Upper lobe of left lung (tissue), 6 donors: Measurements from ENCODE around the gene WDFY3. TPM values are rescaled to one million over a fixed set of nuclear protein-coding genes. Genes with fewer than 3 reads are reported as not detected.
A peak's percentile ranks its signal among the peaks of the same experiment; 100 is the strongest.

Experiments
- ATAC-seq, 2 donors: fragments of 200-7000 bp; cut with Tn5 transposase; one replicate each; pipeline ENCODE4 v1.9.1; 2022; ENCODE audit warnings: mild to moderate bottlenecking in 2 of 2, moderate library complexity in 2 of 2; ENCODE audit not compliant: low FRiP score in 2 of 2
- DNase-seq, 2 donors: peaks; one replicate each; pipeline ENCODE4 v3.0.0-alpha.2; 2019 to 2020
- H3K27ac ChIP-seq, 4 donors: fragments of 200-600 bp; sonication (generic); one replicate each; pipeline ENCODE4 v1.5.1; 2016 to 2019
- H3K27me3 ChIP-seq, 4 donors: fragments of 200-600 bp; sonication (generic); one replicate each; pipeline ENCODE4 v1.5.1; 2017 to 2019
- H3K36me3 ChIP-seq, 4 donors: fragments of 200-600 bp; sonication (generic); one replicate each; pipeline ENCODE4 v1.5.1; 2016 to 2019
- H3K4me1 ChIP-seq, 4 donors: fragments of 200-600 bp; sonication (generic); one replicate each; pipeline ENCODE4 v1.5.1; 2018 to 2019
- H3K4me3 ChIP-seq, 4 donors: fragments of 200-600 bp; sonication (generic); one replicate each; pipeline ENCODE4 v1.5.1; 2017 to 2019; ENCODE audit warnings: mild to moderate bottlenecking in 2 of 4, moderate library complexity in 1 of 4
- H3K9me3 ChIP-seq, 4 donors: fragments of 200-600 bp; sonication (generic); one replicate each; pipeline ENCODE4 v1.5.1; 2018 to 2019
- CTCF ChIP-seq, 6 experiments: fragments of 450-650 bp in 4 of 6; fragments of 200-600 bp in 2 of 6; sonication (generic) in 2 of 6; IDR thresholded peaks; one replicate each; pipeline ENCODE4 v1.5.1; 2016 to 2019; ENCODE audit warnings: antibody characterized with exemption in 6 of 6
- EP300 ChIP-seq, 4 donors: sonication (generic); formaldehyde crosslinking; IDR thresholded peaks; one replicate each; pipeline ENCODE4 v1.5.1; 2017; ENCODE audit warnings: antibody characterized with exemption in 4 of 4, control low read depth in 2 of 4
- POLR2A ChIP-seq, 4 donors: fragments of 450-650 bp; IDR thresholded peaks; one replicate each; pipeline ENCODE4 v1.5.1; 2016 to 2017; ENCODE audit warnings: antibody characterized with exemption in 4 of 4, mild to moderate bottlenecking in 2 of 4
- POLR2AphosphoS5 ChIP-seq, 2 donors: sonication (generic); formaldehyde crosslinking; IDR thresholded peaks; one replicate each; pipeline ENCODE4 v1.5.1; 2017; ENCODE audit warnings: antibody characterized with exemption in 2 of 2
- WGBS, 2 donors: methylation state at CpG; one replicate each; pipeline ENCODE4 v1.1.5; 2017 to 2018; 5-methylcytosine and 5-hydroxymethylcytosine counted together
- total RNA-seq, 6 donors: library from RNA; depleted of rRNA in 4 of 6; stranded (reverse); fragments of >200 nt in 4 of 6; gene quantifications; one replicate each; pipeline versions ENCODE4 v1.1.0 to v1.2.1, GENCODE V29; 2016 to 2021
- donor health status: DM: no; HTN: no; CAD: no; lungs with moderate emphysema.
- donor health status: DM: no; HTN: yes; CAD: no; lungs with severe emphysema.

Gene WDFY3, protein sequence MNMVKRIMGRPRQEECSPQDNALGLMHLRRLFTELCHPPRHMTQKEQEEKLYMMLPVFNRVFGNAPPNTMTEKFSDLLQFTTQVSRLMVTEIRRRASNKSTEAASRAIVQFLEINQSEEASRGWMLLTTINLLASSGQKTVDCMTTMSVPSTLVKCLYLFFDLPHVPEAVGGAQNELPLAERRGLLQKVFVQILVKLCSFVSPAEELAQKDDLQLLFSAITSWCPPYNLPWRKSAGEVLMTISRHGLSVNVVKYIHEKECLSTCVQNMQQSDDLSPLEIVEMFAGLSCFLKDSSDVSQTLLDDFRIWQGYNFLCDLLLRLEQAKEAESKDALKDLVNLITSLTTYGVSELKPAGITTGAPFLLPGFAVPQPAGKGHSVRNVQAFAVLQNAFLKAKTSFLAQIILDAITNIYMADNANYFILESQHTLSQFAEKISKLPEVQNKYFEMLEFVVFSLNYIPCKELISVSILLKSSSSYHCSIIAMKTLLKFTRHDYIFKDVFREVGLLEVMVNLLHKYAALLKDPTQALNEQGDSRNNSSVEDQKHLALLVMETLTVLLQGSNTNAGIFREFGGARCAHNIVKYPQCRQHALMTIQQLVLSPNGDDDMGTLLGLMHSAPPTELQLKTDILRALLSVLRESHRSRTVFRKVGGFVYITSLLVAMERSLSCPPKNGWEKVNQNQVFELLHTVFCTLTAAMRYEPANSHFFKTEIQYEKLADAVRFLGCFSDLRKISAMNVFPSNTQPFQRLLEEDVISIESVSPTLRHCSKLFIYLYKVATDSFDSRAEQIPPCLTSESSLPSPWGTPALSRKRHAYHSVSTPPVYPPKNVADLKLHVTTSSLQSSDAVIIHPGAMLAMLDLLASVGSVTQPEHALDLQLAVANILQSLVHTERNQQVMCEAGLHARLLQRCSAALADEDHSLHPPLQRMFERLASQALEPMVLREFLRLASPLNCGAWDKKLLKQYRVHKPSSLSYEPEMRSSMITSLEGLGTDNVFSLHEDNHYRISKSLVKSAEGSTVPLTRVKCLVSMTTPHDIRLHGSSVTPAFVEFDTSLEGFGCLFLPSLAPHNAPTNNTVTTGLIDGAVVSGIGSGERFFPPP (N-terminal part only)
- 100 to 1,000 TPM in 3 of 6 donors, 10 to 100 TPM in 3; 52.0 to 159 (median 103) TPM for total RNA-seq

- H3K36me3 ChIP-seq, result no peaks in the 10 kb centered on the region
- no peaks in the 10 kb centered on the region for H3K9me3 ChIP-seq
- H3K27ac ChIP-seq, result peak within 1 kb of the TSS; percentile 94 to 99 (median 96)
- H3K4me3 ChIP-seq, result peak within 1 kb of the TSS; percentile 83 to 93 (median 90)
- DNase-seq (peak; percentile 91 to 92), ATAC-seq (peak; percentile 97)
- TF ChIP-seq EP300 (IDR thresholded peaks at IDR 0.05), result no peak
- TF ChIP-seq POLR2A (IDR thresholded peaks at IDR 0.05), result peak in 3 of 4 donors; percentile 39 to 82 (median 73)
- peak in 1 of 6 experiments; percentile 8 for TF ChIP-seq CTCF (IDR thresholded peaks at IDR 0.05)
- TF ChIP-seq POLR2AphosphoS5 (IDR thresholded peaks at IDR 0.05), result peak; percentile 75 to 86
- no peaks in the 10 kb centered on the region for H3K27me3 ChIP-seq
- peaks cover 4 to 28% (median 22%) of the 10 kb centered on the region in 4 donors for H3K4me1 ChIP-seq
- WGBS, 2 donors, result 1% methylated on average over 36 to 57 of the region's 58 CpGs
These were observed at the start of gene WDFY3 for GRCh38 chr4:84966382-84967242. TSS of gene WDFY3 (minus strand) at chr4:84966690. CDS start at chr4:84860591, 106,099 bp downstream.

DNA sequence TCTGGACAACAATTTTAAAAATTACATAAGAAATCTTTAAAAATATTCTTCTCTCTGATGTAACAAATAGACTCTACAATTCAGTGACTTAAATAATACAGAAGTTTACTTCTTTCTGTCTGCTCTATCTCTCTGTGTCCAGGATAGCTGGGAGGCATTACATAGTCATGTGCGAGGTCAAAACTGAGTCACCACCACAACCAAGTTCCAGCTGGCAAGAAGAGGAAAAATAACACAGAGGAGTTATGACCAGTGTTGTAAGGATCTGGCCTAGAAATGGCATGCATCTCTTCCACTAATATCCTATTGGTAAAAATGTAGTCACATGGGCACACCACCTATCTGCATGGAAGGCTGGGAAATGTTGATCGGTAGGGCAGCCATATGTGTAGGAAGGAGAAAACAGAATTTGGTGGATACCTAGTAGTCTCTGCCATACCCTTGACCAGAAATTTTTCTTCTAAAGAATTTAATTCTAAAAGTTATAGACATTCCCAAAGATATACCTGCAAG, 39.4 kb upstream of the WDFY3 start:
- Histone ChIP-seq H3K27ac (no peak overlapping the region), H3K9me3 (no peaks in the 10 kb centered on the region), H3K36me3 (no peaks in the 10 kb centered on the region), H3K4me3 (no peak overlapping the region), H3K4me1 (no peaks in the 10 kb centered on the region), H3K27me3 (no peaks in the 10 kb centered on the region)
- ATAC-seq (peak in 1 of 2 donors; percentile 65), DNase-seq (no peak)
- WGBS, 2 donors, result 91 to 96% methylated on average over 2 of the region's 2 CpGs
- TF ChIP-seq POLR2AphosphoS5 (IDR thresholded peaks at IDR 0.05), result no peak

GRCh38 chr4:85000343-85000742, 33.9 kb upstream of the WDFY3 start:
- DNase-seq (no peak), ATAC-seq (no peak)
- no peaks in the 10 kb centered on the region for H3K9me3 ChIP-seq
- no peaks in the 10 kb centered on the region for H3K36me3 ChIP-seq
- no peak overlapping the region for H3K27ac ChIP-seq
- H3K4me3 ChIP-seq, result no peak overlapping the region
- no peaks in the 10 kb centered on the region for H3K27me3 ChIP-seq
- no peaks in the 10 kb centered on the region for H3K4me1 ChIP-seq
- WGBS, 2 donors, result 86 to 96% methylated on average over 3 of the region's 3 CpGs
- TF ChIP-seq CTCF (IDR thresholded peaks at IDR 0.05), result no peak
- TF ChIP-seq POLR2AphosphoS5 (IDR thresholded peaks at IDR 0.05), result no peak
- no peak for TF ChIP-seq POLR2A (IDR thresholded peaks at IDR 0.05)
- TF ChIP-seq EP300 (IDR thresholded peaks at IDR 0.05), result no peak

DNA sequence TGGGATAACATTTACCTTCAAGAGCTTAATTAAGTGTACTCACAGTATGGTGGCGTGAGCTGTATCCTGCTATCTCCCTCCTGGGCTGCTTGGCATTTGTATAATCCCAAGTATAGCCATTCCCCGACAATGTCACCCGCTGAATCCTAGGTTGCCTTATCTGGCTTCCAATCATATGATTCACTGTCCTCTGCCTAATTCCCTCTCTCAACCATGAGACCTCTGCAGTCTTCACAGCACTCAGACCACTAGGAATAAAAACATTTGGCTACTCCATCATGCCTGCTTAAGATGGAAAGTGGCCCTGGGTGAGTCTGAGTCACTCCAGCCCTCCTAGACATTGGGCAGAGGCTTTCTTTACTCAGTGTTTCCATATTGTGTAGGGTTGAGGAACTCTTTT, 28.9 kb upstream of the WDFY3 start:
- TF ChIP-seq POLR2AphosphoS5 (IDR thresholded peaks at IDR 0.05), result no peak
- no peak for TF ChIP-seq POLR2A (IDR thresholded peaks at IDR 0.05)
- TF ChIP-seq EP300 (IDR thresholded peaks at IDR 0.05), result no peak
- TF ChIP-seq CTCF (IDR thresholded peaks at IDR 0.05), result no peak
- no peak for ATAC-seq
- 90 to 91% methylated on average over 3 of the region's 3 CpGs for WGBS, 2 donors

More for the DNA sequence above, 28.9 kb upstream of the WDFY3 start:
- Histone ChIP-seq H3K27me3 (no peaks in the 10 kb centered on the region), H3K9me3 (no peaks in the 10 kb centered on the region), H3K27ac (no peak overlapping the region), H3K4me3 (no peak overlapping the region), H3K4me1 (no peaks in the 10 kb centered on the region), H3K36me3 (no peaks in the 10 kb centered on the region)
- DNase-seq, result no peak
